ENCODE data around the gene NDOR1.
A peak's percentile ranks its signal among the peaks of the same experiment; 100 is the strongest.

Gene NDOR1

GRCh38 chr9:137198902-137199283 is 6.6 kb upstream of the NDOR1 start:
- no peak for DNase-seq (ENCODE audit: low read depth, low spot score)

GRCh38 chr9:137199411-137200121 is 5.9 kb upstream of the NDOR1 start:
- DNase-seq (ENCODE audit: low read depth, low spot score), result no peak

GRCh38 chr9:137200311-137201204 is 4.9 kb upstream of the NDOR1 start, which contains the start of gene TPRN:
Gene TPRN, minus strand, starts transcription at chr9:137200741. Its CDS starts 30 bp downstream, at chr9:137200711.
- DNase-seq (ENCODE audit: low read depth, low spot score), result peak; percentile 99

GRCh38 chr9:137201205-137201868 is 4.2 kb upstream of the NDOR1 start:
- DNase-seq (ENCODE audit: low read depth, low spot score), result no peak

GRCh38 chr9:137202966-137203365 is 2.5 kb upstream of the NDOR1 start:
- DNase-seq (ENCODE audit: low read depth, low spot score), result no peak

- DNase-seq (ENCODE audit: low read depth, low spot score), result no peak
Measured at GRCh38 chr9:137204731-137205125, 772 bp upstream of the NDOR1 start.

GRCh38 chr9:137206602-137207001 is 1.1 kb downstream of the NDOR1 start:
- no peak for DNase-seq (ENCODE audit: low read depth, low spot score)

- DNase-seq (ENCODE audit: low read depth, low spot score), result no peak
Measured at GRCh38 chr9:137211532-137211931, 6.0 kb downstream of the NDOR1 start.

GRCh38 chr9:137212520-137212919 is 7.0 kb downstream of the NDOR1 start:
- no peak for DNase-seq (ENCODE audit: low read depth, low spot score)

GRCh38 chr9:137213160-137214060 is 7.9 kb downstream of the NDOR1 start:
- DNase-seq (ENCODE audit: low read depth, low spot score), result no peak

- DNase-seq (ENCODE audit: low read depth, low spot score), result no peak
Measured at GRCh38 chr9:137214620-137215019, 9.1 kb downstream of the NDOR1 start.

- DNase-seq (ENCODE audit: low read depth, low spot score), result no peak
Measured at GRCh38 chr9:137215196-137215986, 9.9 kb downstream of the NDOR1 start.

GRCh38 chr9:137216188-137216965 is 10.9 kb downstream of the NDOR1 start:
- DNase-seq (ENCODE audit: low read depth, low spot score), result no peak

GRCh38 chr9:137217276-137218211 is 12.0 kb downstream of the NDOR1 start:
- no peak for DNase-seq (ENCODE audit: low read depth, low spot score)

- DNase-seq (ENCODE audit: low read depth, low spot score), result no peak
Measured at GRCh38 chr9:137218212-137218753, 12.8 kb downstream of the NDOR1 start.

GRCh38 chr9:137218754-137219271 is 13.3 kb downstream of the NDOR1 start:
- no peak for DNase-seq (ENCODE audit: low read depth, low spot score)

- no peak for DNase-seq (ENCODE audit: low read depth, low spot score)
Measured at GRCh38 chr9:137219757-137220316, 14.3 kb downstream of the NDOR1 start.

All from activated naive CD8-positive, alpha-beta T cell treated with anti-CD3 and anti-CD28 coated beads, Interleukin-2, amount 50 U/mL, for 16 hours (primary cell).